ENCODE data around the gene DSN1. TPM values are rescaled to one million over a fixed set of nuclear protein-coding genes. Genes with fewer than 3 reads are reported as not detected.

DSN1 gene
- total and polyA plus RNA-seq, 2 donors (not counting 1 experiment from before 2014, with no cell fraction given), result 8.3 to 13.4 TPM

- Histone ChIP-seq H3K4me3 (replicated peaks in 1 of 4; ENCODE audit: control extremely low read depth in 1 of 4, insufficient read depth in 1 of 4, low read depth in 3 of 4, low read length in 4 of 4) (peak within 1 kb of the TSS; percentile 75 to 82 (median 78)), H4K20me1 (ENCODE audit: control insufficient read depth, extremely low read depth, insufficient read depth, low read length) (no peaks in the 10 kb centered on the region), H3K9ac (ENCODE audit: insufficient read depth, low read length) (peak within 1 kb of the TSS; percentile 53), H3K9me3 (ENCODE audit: control insufficient read depth, insufficient read depth, low read depth, low read length) (no peaks in the 10 kb centered on the region), H3K4me1 (ENCODE audit: control insufficient read depth, extremely low read depth, insufficient read depth, low read length) (no peaks in the 10 kb centered on the region), H3K4me2 (ENCODE audit: extremely low read depth, insufficient read depth, low read length) (peak within 1 kb of the TSS; percentile 97), H3K27me3 (ENCODE audit: control insufficient read depth, insufficient read depth, low read length) (no peaks in the 10 kb centered on the region), H3K27ac (ENCODE audit: insufficient read depth, low read length) (peak within 1 kb of the TSS; percentile 38), H2AFZ (ENCODE audit: low read length) (peak within 1 kb of the TSS; percentile 98), H3K79me2 (ENCODE audit: control insufficient read depth, insufficient read depth, low read length) (no peaks in the 10 kb centered on the region), H3K36me3 (ENCODE audit: control insufficient read depth, insufficient read depth, low read length) (no peaks in the 10 kb centered on the region)
- DNase-seq (ENCODE audit: low read depth in 2 of 2), result peak; percentile 86 to 92
- TF ChIP-seq CTCF (conservative IDR thresholded peaks at IDR 0.05 in 1 of 2, IDR thresholded peaks at IDR 0.05 in 1 of 2; ENCODE audit: low read depth in 1 of 2, low read length in 2 of 2), result no peak
- TF ChIP-seq EZH2 (IDR thresholded peaks at IDR 0.05; ENCODE audit: low read length, missing control alignments), result no peak
Observed at GRCh38 chr20:36745927-36746659, 27.5 kb downstream of the DSN1 start, which contains the start of gene NDRG3. Gene NDRG3 (minus strand): TSS chr20:36746090. CDS start chr20:36721735, 24,355 bp downstream.

GRCh38 chr20:36745234-36745926 is 28.2 kb downstream of the DSN1 start:
- Histone ChIP-seq H3K4me3 (replicated peaks in 1 of 4; ENCODE audit: control extremely low read depth in 1 of 4, insufficient read depth in 1 of 4, low read depth in 3 of 4, low read length in 4 of 4) (peak overlapping the region; percentile 75 to 82 (median 78)), H3K9ac (ENCODE audit: insufficient read depth, low read length) (peak overlapping the region; percentile 46), H3K27ac (ENCODE audit: insufficient read depth, low read length) (no peak overlapping the region), H2AFZ (ENCODE audit: low read length) (peak overlapping the region; percentile 78), H4K20me1 (ENCODE audit: control insufficient read depth, extremely low read depth, insufficient read depth, low read length) (no peaks in the 10 kb centered on the region), H3K9me3 (ENCODE audit: control insufficient read depth, insufficient read depth, low read depth, low read length) (no peaks in the 10 kb centered on the region), H3K27me3 (ENCODE audit: control insufficient read depth, insufficient read depth, low read length) (no peaks in the 10 kb centered on the region), H3K4me1 (ENCODE audit: control insufficient read depth, extremely low read depth, insufficient read depth, low read length) (no peaks in the 10 kb centered on the region), H3K4me2 (ENCODE audit: extremely low read depth, insufficient read depth, low read length) (peak overlapping the region; percentile 96), H3K36me3 (ENCODE audit: control insufficient read depth, insufficient read depth, low read length) (no peaks in the 10 kb centered on the region), H3K79me2 (ENCODE audit: control insufficient read depth, insufficient read depth, low read length) (no peaks in the 10 kb centered on the region)
- peak in 1 of 2 donors; percentile 3 for DNase-seq (ENCODE audit: low read depth in 2 of 2)
- peak in 1 of 2 donors; percentile 6 for TF ChIP-seq CTCF (conservative IDR thresholded peaks at IDR 0.05 in 1 of 2, IDR thresholded peaks at IDR 0.05 in 1 of 2; ENCODE audit: low read depth in 1 of 2, low read length in 2 of 2)
- TF ChIP-seq EZH2 (IDR thresholded peaks at IDR 0.05; ENCODE audit: low read length, missing control alignments), result no peak

DNA sequence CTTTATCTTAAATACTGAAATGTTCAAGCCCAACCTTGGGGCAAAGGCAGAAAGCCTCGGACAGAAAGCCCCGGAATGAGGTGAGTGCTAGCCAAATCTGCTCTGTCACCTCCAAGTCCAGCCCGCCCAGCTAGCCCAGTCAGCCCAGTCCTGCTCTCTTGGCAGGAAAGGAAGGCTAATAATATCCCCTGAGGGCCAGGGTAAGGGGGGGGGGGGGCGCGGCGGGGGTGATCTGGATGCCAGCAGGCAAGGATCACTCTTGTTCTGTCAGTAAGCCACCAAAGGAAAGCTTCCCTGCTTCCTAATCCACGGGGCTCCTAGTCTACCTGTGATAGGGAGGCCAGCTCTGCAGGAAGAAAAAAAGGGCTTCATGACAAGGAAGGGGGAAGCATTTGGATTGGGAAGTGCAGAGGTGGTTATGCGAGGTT is 28.8 kb downstream of the DSN1 start:
- Histone ChIP-seq H3K79me2 (ENCODE audit: control insufficient read depth, insufficient read depth, low read length) (no peaks in the 10 kb centered on the region), H4K20me1 (ENCODE audit: control insufficient read depth, extremely low read depth, insufficient read depth, low read length) (no peaks in the 10 kb centered on the region), H3K9me3 (ENCODE audit: control insufficient read depth, insufficient read depth, low read depth, low read length) (no peaks in the 10 kb centered on the region), H3K4me2 (ENCODE audit: extremely low read depth, insufficient read depth, low read length) (peak overlapping the region; percentile 96), H3K4me1 (ENCODE audit: control insufficient read depth, extremely low read depth, insufficient read depth, low read length) (no peaks in the 10 kb centered on the region), H3K27me3 (ENCODE audit: control insufficient read depth, insufficient read depth, low read length) (no peaks in the 10 kb centered on the region), H3K4me3 (replicated peaks in 1 of 4; ENCODE audit: control extremely low read depth in 1 of 4, insufficient read depth in 1 of 4, low read depth in 3 of 4, low read length in 4 of 4) (peak overlapping the region; percentile 75 to 82 (median 78)), H3K36me3 (ENCODE audit: control insufficient read depth, insufficient read depth, low read length) (no peaks in the 10 kb centered on the region), H3K9ac (ENCODE audit: insufficient read depth, low read length) (no peak overlapping the region), H3K27ac (ENCODE audit: insufficient read depth, low read length) (no peak overlapping the region), H2AFZ (ENCODE audit: low read length) (peak overlapping the region; percentile 78)
- TF ChIP-seq CTCF (conservative IDR thresholded peaks at IDR 0.05 in 1 of 2, IDR thresholded peaks at IDR 0.05 in 1 of 2; ENCODE audit: low read depth in 1 of 2, low read length in 2 of 2), result no peak
- no peak for TF ChIP-seq EZH2 (IDR thresholded peaks at IDR 0.05; ENCODE audit: low read length, missing control alignments)
- DNase-seq (ENCODE audit: low read depth in 2 of 2), result peak in 1 of 2 donors; percentile 54
